ENCODE measurements around the gene ATP2B3. TPM values are rescaled to one million over a fixed set of nuclear protein-coding genes. Genes with fewer than 3 reads are reported as not detected.
A peak's percentile ranks its signal among the peaks of the same experiment; 100 is the strongest.

Gene ATP2B3
- total RNA-seq, 1 experiment from 2014 or later: 0.35 TPM

DNA sequence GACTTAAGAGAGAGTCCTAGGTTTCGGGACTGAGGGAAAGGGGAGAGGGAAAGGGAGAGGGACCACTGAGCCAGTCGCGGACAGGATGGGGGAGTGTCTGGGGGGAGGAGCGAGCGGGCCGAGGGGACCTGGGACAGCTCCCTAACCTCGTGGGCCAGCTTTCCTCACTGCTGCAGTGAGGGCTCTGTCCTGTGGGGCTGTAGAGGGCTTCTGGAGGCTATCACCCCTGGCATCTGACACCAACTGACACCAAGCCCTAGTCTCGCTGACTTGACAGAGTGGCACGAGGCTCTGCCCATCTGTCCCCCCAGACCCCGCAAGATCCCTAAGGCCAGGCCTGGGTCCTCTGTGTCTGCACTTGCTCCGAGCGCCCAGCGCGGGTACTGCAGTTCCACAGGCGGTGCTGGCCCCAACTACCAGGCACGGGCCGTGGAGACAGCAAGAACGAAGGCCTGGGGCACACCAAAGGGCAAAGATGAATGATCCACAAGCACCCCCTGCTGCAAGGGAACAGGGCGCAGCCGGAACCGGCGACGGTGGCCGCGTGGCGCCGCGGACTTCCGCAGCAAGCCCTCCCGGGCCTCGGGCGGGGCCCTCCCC lies 47.5 kb upstream of the ATP2B3 start:
- Mint-ChIP-seq H3K4me3 (peak overlapping the region; percentile 81 to 87), H3K9me3 (peaks cover 44 to 77% of the 10 kb centered on the region in 2 experiments), H3K4me1 (no peaks in the 10 kb centered on the region; a peak in 1 of 4 replicates), H3K36me3 (ENCODE audit: insufficient read depth in 1 of 3, low read depth in 3 of 3) (peaks cover 11 to 17% (median 16%) of the 10 kb centered on the region in 3 experiments), H3K27me3 (ENCODE audit: low read depth) (peaks cover 18% of the 10 kb centered on the region), H3K27ac (no peak overlapping the region)
- Histone ChIP-seq H4K5ac (ENCODE audit: insufficient read length, low read depth, low read length) (no peak overlapping the region), H2AK5ac (ENCODE audit: insufficient read length, low read length) (no peak overlapping the region), H3K56ac (ENCODE audit: insufficient read length, low read depth, low read length) (no peak overlapping the region), H2BK5ac (ENCODE audit: insufficient read length, low read length) (no peak overlapping the region), H3T11ph (ENCODE audit: low read length) (no peak overlapping the region), H3K23ac (ENCODE audit: insufficient read length, low read depth, low read length) (no peak overlapping the region), H2BK20ac (ENCODE audit: low read depth, low read length, poor library complexity, severe bottlenecking) (no peak overlapping the region), H4K20me1 (ENCODE audit: control insufficient read depth, insufficient read depth, insufficient read length) (no peaks in the 10 kb centered on the region), H3K18ac (ENCODE audit: insufficient read length, low read depth, low read length) (peak overlapping the region; percentile 62), H2AFZ (ENCODE audit: low read length) (no peak overlapping the region), H4K91ac (ENCODE audit: insufficient read length, low read depth, low read length) (no peak overlapping the region), H3K27me3 (ENCODE audit: insufficient read depth, low read length) (no peaks in the 10 kb centered on the region), H2BK120ac (ENCODE audit: low read depth, low read length, poor library complexity, severe bottlenecking) (no peak overlapping the region), H3K27ac (ENCODE audit: insufficient read length, low read depth, low read length) (no peak overlapping the region), H3K14ac (ENCODE audit: insufficient read depth, low read length) (no peak overlapping the region), H3K9ac (ENCODE audit: extremely low read depth, insufficient read length, low read length) (peak overlapping the region; percentile 72), H3K9me3 (ENCODE audit: control insufficient read depth, low read depth, low read length) (peaks cover 18% of the 10 kb centered on the region), H3K79me1 (ENCODE audit: insufficient read depth, low read depth, low read length, poor library complexity, severe bottlenecking) (no peaks in the 10 kb centered on the region), H2BK15ac (ENCODE audit: low read depth, low read length) (no peak overlapping the region), H3K23me2 (ENCODE audit: insufficient read length, low read depth, low read length, poor library complexity, severe bottlenecking) (peaks cover 9% of the 10 kb centered on the region), H3K4ac (ENCODE audit: low read depth, low read length) (no peak overlapping the region), H4K8ac (replicated peaks; ENCODE audit: insufficient read length, low read depth, low read length) (no peak overlapping the region), H3K4me2 (ENCODE audit: insufficient read depth, insufficient read length, low read length) (peak overlapping the region; percentile 77), H3K4me1 (ENCODE audit: insufficient read depth, low read length) (no peaks in the 10 kb centered on the region), H3K79me2 (ENCODE audit: insufficient read depth, low read length) (no peaks in the 10 kb centered on the region; the same call in 1 of the 2 replicates), H2BK12ac (ENCODE audit: insufficient read length, low read depth, low read length) (no peak overlapping the region)
- no peak for DNase-seq
- TF ChIP-seq, protein P1, sequence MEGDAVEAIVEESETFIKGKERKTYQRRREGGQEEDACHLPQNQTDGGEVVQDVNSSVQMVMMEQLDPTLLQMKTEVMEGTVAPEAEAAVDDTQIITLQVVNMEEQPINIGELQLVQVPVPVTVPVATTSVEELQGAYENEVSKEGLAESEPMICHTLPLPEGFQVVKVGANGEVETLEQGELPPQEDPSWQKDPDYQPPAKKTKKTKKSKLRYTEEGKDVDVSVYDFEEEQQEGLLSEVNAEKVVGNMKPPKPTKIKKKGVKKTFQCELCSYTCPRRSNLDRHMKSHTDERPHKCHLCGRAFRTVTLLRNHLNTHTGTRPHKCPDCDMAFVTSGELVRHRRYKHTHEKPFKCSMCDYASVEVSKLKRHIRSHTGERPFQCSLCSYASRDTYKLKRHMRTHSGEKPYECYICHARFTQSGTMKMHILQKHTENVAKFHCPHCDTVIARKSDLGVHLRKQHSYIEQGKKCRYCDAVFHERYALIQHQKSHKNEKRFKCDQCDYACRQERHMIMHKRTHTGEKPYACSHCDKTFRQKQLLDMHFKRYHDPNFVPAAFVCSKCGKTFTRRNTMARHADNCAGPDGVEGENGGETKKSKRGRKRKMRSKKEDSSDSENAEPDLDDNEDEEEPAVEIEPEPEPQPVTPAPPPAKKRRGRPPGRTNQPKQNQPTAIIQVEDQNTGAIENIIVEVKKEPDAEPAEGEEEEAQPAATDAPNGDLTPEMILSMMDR (conservative IDR thresholded peaks at IDR 0.05): 0 out of 3 replicates have a peak, but pooled peaks have one; percentile 19
- no CpG with 5 or more reads among the region's 32 CpGs for WGBS (ENCODE audit: extremely low coverage, insufficient read length, low lambda C conversion rate)

All from H9 (cell line).